Aorta (tissue), 5 donors: ENCODE results near the gene BCL2L12. TPM values are rescaled to one million over a fixed set of nuclear protein-coding genes. Genes with fewer than 3 reads are reported as not detected.

ENCODE experiments used
- ATAC-seq: fragments of 200-7000 bp; cut with Tn5 transposase; one replicate; pipeline ENCODE4 v1.9.1; 2022; ENCODE audit warnings: moderate library complexity; ENCODE audit not compliant: low FRiP score
- DNase-seq, 2 donors: peaks; one replicate each; pipeline ENCODE4 v3.0.0-alpha.2; 2020
- H3K27ac ChIP-seq, 2 donors: one replicate each; pipeline ENCODE4 v1.5.1; 2013; ENCODE audit warnings: low read length in 2 of 2, mild to moderate bottlenecking in 2 of 2, moderate library complexity in 2 of 2, control low read depth in 1 of 2, inconsistent platforms in 1 of 2, low read depth in 1 of 2
- H3K27me3 ChIP-seq, 2 donors: one replicate each; pipeline ENCODE4 v1.6.1; 2013; ENCODE audit warnings: control low read depth in 1 of 2, low read length in 1 of 2, mild to moderate bottlenecking in 1 of 2, moderate library complexity in 1 of 2; ENCODE audit not compliant: insufficient read depth in 2 of 2, control insufficient read depth in 1 of 2
- H3K36me3 ChIP-seq, 2 donors: one replicate each; pipeline ENCODE4 v1.6.1; 2013; ENCODE audit warnings: control low read depth in 1 of 2, low read length in 1 of 2, mild to moderate bottlenecking in 1 of 2; ENCODE audit not compliant: insufficient read depth in 2 of 2, control insufficient read depth in 1 of 2
- H3K4me1 ChIP-seq, 2 donors: one replicate each; pipeline ENCODE4 v1.6.1; 2013; ENCODE audit warnings: low read length in 2 of 2, control low read depth in 1 of 2, mild to moderate bottlenecking in 1 of 2, moderate library complexity in 1 of 2; ENCODE audit not compliant: insufficient read depth in 2 of 2, control insufficient read depth in 1 of 2
- H3K4me3 ChIP-seq, 2 donors: one replicate each; pipeline ENCODE4 v1.5.1; 2013; ENCODE audit warnings: low read length in 2 of 2, control low read depth in 1 of 2, mild to moderate bottlenecking in 1 of 2
- H3K9me3 ChIP-seq: one replicate; pipeline ENCODE4 v1.6.1; 2013; ENCODE audit warnings: mild to moderate bottlenecking, low read length; ENCODE audit not compliant: control insufficient read depth
- WGBS, 2 donors: extraction: QIAGEN DNeasy Blood & Tissue Kit; methylation state at CpG; one replicate each; pipeline ENCODE4 v1.1.7; 2013; 5-methylcytosine and 5-hydroxymethylcytosine counted together
- intact Hi-C, 2 donors: fragments of 100-400 bp; cut with DNase I; formaldehyde crosslinking; loops; one replicate each; pipeline versions ENCODE4 v1.14.2 to v1.15.0; 2022
- polyA plus RNA-seq, 2 donors: library from polyadenylated mRNA; stranded (reverse); fragments of 200-250 nt; gene quantifications; one replicate each; pipeline ENCODE4 v1.2.3, GENCODE V29; 2013
- total RNA-seq, 2 donors: library from RNA; stranded (reverse); fragmentation: NEBNext Ultra II Directional; extraction: Animal tissue kit (Norgen Biotek cat#: 25700); gene quantifications; one replicate each; pipeline ENCODE4 v1.2.1, GENCODE V29; 2021
- donor health status: healthy with polysubstance abuse.
- donor health status: Bipolar disorder and iron deficiency.
- donor health status: DM: no; HTN: no; CAD: no.
- donor health status: DM: no; HTN: no; CAD: no.
- donor health status: DM: yes; HTN: yes; CAD: no.

Gene BCL2L12
- total and polyA plus RNA-seq, 4 donors: 5.8 to 16.4 (median 12.0) TPM

DNA sequence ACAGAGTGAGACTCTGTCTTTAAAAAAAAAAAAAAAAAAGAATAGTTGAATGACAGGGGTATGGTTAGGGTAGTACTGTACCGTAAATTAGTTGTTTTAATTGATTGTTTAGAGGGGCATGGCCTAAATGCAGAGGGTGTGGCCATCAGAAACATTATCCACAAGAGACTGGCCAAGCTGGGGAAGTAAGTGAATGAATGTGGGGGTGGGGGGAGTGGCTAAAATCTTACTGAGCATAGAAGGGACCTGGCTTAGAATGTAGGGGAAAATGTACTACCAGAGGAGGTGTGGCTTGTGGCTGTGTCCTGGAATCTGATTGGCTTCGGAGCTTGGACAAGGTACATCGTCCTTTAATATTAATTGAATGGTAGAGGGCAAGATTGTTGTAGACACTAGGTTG lies 3.8 kb downstream of the BCL2L12 start:
- no peaks in the 10 kb centered on the region for H3K9me3 ChIP-seq
- intact Hi-C loops: loop anchor here in 1 of 2 donors (5.0 kb wide), 2 partner anchors 77 to 157 kb away; partner anchors contain the start of genes FCGRT and PRR12
- H3K4me3 ChIP-seq: no peak overlapping the region
- no peaks in the 10 kb centered on the region for H3K4me1 ChIP-seq
- H3K27ac ChIP-seq: no peak overlapping the region
- H3K27me3 ChIP-seq: no peaks in the 10 kb centered on the region
- WGBS, 2 donors: 87 to 89% methylated on average over 3 of the region's 3 CpGs
- no peak for ATAC-seq
- DNase-seq: no peak
- no peaks in the 10 kb centered on the region for H3K36me3 ChIP-seq

DNA sequence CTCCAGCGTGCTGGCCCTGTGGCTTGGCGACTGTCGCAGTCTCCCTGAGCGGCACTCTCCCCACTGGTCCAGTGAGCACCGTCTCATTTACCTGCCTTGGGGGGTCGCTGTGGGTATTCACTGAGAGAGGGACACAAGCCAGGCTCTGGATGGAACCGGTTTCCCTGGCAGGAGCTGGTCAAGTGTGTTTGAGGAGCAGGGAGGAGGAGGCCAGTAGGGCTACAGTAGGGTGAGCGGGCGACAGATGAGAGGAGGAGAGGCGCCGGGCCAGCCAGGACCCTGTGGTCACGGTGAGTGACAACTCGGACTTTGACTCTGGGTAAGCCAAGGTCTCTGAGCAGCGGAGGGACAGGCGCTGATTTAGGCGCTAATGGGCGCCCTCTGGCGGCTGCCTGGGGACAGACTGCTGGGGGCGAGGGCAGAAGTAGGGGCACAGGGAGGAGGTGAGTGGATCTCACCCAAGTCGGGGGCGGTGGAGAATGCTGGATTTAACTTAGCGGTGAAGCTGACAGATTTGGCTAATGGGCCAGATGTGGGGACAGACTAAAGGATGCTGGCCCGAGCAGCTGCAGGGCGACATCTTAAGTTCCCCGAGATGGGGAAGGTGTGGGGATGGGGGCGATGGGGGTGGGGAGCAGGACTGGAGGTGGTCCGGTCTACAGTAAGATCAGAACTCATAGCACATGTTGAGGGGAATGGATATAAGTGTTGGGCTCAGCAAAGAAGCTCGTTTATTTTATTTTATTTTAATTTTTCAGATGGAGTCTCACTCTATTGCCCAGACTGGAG lies 6.6 kb downstream of the BCL2L12 start:
- 22 to 25% methylated on average over 27 to 28 of the region's 28 CpGs for WGBS, 2 donors
- Histone ChIP-seq H3K9me3 (no peaks in the 10 kb centered on the region), H3K36me3 (no peaks in the 10 kb centered on the region), H3K4me3 (no peak overlapping the region), H3K27me3 (no peaks in the 10 kb centered on the region), H3K27ac (no peak overlapping the region), H3K4me1 (no peaks in the 10 kb centered on the region)
- DNase-seq (peak; percentile 83 to 94), ATAC-seq (no peak)
- intact Hi-C loops: loop anchor here in 1 of 2 donors (10.0 kb wide), 1 partner anchor 178 kb away; the partner anchor contains the start of gene RPS11

DNA sequence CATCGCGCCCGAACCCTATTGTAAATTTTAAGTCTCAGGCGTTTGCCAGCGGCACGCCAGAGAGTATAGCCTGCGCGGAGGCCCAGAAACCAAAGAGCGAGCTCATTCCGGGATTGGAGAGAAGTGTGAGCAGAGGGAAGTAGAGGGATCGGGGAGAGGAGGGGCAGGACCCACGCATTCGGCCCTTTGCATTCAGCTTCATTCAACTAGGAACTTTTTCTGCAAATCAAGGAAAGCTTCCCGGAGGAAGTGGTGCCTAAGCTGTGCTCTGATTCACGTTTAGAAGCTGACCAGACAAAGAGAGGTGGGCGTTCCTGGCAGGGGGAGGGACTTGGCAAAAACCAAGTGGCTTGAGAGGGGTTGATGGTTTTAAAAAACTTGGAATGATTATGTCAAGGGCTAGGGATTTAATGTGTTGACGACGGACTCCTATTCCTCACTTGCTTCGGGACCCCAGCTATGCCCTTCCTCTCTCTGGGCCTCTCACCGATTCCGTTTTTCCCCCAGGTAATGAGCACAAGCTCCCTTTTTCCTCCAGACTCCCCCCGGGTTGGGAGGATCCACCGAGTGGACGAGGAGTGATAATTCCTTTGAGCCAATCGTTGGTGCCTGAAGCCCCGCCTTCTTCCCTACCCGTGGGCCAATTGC lies 10.5 kb downstream of the BCL2L12 start:
- H3K36me3 ChIP-seq: no peaks in the 10 kb centered on the region
- H3K4me1 ChIP-seq: no peaks in the 10 kb centered on the region
- peak; percentile 91 to 93 for DNase-seq
- 0 to 1% methylated on average over 27 of the region's 27 CpGs for WGBS, 2 donors
- H3K27ac ChIP-seq: peak overlapping the region in 1 of 2 donors; percentile 72
- H3K4me3 ChIP-seq: no peak overlapping the region
- no peaks in the 10 kb centered on the region for H3K9me3 ChIP-seq
- H3K27me3 ChIP-seq: no peaks in the 10 kb centered on the region
- intact Hi-C loops: loop anchor here in 1 of 2 donors (10.0 kb wide), 1 partner anchor 181 kb away; the partner anchor contains the start of gene RPS11
- peak; percentile 75 for ATAC-seq

DNA sequence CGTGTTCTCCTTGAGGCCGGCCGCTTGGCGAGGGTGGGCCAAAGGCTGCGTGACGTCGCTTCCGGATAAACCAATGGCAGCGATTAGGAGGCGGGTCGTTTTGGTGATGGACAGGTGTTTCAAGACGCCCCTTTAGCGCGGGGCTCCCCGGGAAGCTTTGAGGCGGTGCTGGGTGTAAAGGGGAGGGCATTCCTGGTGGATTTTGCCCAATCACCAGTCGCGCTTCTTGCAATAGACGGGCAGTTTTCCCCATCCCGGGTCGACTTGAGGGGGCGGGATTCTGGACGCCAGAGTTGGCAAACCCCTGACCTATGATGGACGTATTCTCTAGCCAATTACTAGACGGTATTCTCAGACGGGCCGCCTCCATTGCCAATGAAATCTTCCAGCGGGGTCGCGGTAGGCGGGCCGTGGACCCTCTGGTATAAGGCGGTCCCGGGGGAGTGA lies 11.1 kb downstream of the BCL2L12 start:
- peaks cover 0 to 1% of the 10 kb centered on the region in 2 donors for H3K36me3 ChIP-seq
- H3K4me3 ChIP-seq: peak overlapping the region; percentile 48 to 69
- DNase-seq: peak; percentile 99 to 100
- H3K27ac ChIP-seq: peak overlapping the region in 1 of 2 donors; percentile 60
- 0% methylated on average over 34 of the region's 34 CpGs for WGBS, 2 donors
- no peaks in the 10 kb centered on the region for H3K4me1 ChIP-seq
- no peaks in the 10 kb centered on the region for H3K27me3 ChIP-seq
- intact Hi-C loops: loop anchor here in 1 of 2 donors (10.0 kb wide), 1 partner anchor 182 kb away; the partner anchor contains the start of gene RPS11
- no peaks in the 10 kb centered on the region for H3K9me3 ChIP-seq
- peak; percentile 93 for ATAC-seq

DNA sequence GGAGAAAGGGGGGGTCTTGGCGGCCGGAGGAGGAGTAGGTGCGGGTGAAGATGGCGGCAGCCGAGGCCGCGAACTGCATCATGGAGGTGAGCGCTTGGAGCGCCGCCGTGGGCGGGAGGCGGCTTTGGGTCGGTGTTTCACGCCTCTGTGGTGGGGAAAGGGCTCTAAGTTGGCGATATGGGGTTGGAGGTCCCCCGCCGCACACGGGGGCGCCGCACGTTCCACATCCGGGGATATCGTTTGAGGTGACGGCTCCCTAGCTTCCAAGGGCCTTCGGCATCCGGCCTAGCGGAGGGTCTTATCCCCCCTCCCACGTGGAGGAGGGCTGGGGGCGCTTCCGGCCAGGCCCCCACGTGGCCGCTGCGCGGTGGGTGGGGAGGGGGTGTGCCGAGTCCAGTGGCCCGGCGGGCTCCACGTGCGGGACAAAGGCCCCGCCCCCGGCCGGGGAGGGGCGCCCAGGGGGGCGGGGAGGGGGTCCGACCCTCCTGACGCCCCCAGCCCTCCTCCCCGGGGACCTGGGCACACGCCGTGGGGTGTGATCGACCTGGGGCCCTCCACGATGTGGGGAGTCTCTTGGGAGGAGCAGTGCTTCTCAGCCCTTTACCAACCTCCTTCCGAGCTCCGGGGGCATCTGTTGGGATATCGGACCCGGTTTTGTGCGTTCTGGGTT lies 11.6 kb downstream of the BCL2L12 start, which contains the start of gene PRMT1:
Gene PRMT1, plus strand, starts transcription at position 41 of the 670 bp plus-strand sequence. Its CDS starts 10 bp downstream, at position 51.
- peak within 1 kb of the TSS; percentile 48 to 69 for H3K4me3 ChIP-seq
- DNase-seq (peak in 1 of 2 donors; percentile 85), ATAC-seq (peak; percentile 27)
- no peaks in the 10 kb centered on the region for H3K4me1 ChIP-seq
- intact Hi-C loops: loop anchor here in 1 of 2 donors (10.0 kb wide), 1 partner anchor 183 kb away; the partner anchor contains the start of gene RPS11
- peak within 1 kb of the TSS in 1 of 2 donors; percentile 72 for H3K27ac ChIP-seq
- H3K27me3 ChIP-seq: no peaks in the 10 kb centered on the region
- WGBS, 2 donors: 0% methylated on average over 45 to 57 of the region's 57 CpGs
- H3K9me3 ChIP-seq: no peaks in the 10 kb centered on the region
- H3K36me3 ChIP-seq: peaks cover 0 to 2% of the 10 kb centered on the region in 2 donors

DNA sequence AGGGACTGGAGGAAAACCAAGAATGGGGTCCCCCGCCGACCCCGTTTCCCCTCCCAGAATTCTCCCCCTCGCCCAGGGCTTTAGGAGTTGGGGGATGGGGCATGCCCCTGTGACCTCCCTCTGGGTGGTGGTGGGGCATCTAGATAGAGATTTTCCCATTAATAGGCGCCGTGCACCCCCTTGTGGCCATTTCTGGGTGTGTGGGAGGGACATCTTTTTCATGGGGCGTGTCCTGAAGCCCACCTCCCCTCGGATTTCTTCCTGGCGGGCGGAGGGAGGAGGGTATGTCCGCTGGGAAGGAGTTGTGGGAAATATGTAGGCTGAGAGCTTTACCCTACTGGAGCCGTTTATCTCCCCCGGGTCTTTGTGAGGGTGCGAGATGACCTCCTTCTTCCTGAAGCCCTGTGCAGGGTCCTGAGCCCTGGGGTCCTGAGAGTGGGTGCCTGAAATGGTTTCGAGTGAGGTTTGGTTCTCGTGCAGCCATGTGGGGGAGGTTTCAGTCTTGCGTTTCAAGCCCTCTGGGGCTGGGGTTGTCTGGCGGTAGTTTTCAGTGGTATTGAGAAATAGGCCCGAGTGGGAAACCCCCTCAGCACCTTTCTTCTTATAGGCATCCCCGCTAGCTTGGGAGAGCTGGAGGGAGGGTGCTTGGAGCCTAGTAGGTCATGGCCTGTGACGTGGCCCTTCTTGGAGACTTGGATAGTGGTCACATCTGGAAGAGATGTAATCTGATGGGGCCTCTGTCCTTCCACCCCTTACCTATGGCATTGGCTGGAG lies 12.4 kb downstream of the BCL2L12 start:
- H3K36me3 ChIP-seq: peaks cover 0 to 2% of the 10 kb centered on the region in 2 donors
- ATAC-seq: no peak
- WGBS, 2 donors: 4 to 7% methylated on average over 21 of the region's 21 CpGs
- peak overlapping the region in 1 of 2 donors; percentile 11 for H3K27ac ChIP-seq
- no peaks in the 10 kb centered on the region for H3K27me3 ChIP-seq
- peak overlapping the region; percentile 48 to 69 for H3K4me3 ChIP-seq
- peak; percentile 80 to 91 for DNase-seq
- H3K9me3 ChIP-seq: no peaks in the 10 kb centered on the region
- no peaks in the 10 kb centered on the region for H3K4me1 ChIP-seq
- intact Hi-C loops: loop anchor here in 1 of 2 donors (10.0 kb wide), 1 partner anchor 183 kb away; the partner anchor contains the start of gene RPS11

DNA sequence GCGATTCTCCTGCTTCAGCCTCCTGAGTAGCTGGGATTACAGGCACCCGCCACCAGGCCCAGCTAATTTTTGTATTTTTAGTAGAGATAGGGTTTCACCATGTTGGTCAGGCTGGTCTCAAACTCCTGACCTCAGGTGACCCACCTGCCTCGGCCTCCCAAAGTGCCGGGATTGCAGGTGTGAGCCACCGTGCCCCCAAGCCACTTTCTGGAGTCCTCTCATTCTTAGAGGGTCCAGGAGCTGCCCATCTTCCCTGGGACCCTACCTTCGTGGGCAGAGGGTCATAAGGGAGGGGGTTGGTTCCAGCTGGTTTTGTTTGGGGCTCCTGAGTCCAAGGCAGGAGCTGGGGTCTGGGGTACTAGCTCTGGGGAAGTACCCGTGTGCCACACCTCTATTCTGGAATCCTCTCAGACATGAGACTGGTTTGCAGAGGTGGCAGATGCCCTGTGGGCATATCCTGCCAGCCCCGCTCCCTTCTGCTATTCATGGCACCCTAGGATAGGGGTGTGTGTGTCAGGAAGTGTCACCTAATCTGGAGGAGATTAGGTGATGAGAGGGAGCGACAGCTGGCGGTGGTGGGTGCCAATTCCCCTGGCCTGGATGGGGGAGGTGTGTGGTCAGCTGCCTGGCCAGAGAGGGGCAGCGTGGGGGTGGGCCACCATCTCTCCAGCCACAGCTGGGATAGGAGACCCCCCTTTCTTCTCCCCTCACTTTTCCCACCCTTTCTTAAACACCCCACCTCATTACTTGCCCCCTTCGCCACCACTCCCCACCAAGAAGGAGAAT lies 13.4 kb downstream of the BCL2L12 start:
- intact Hi-C loops: loop anchor here in 1 of 2 donors (10.0 kb wide), 1 partner anchor 184 kb away; the partner anchor contains the start of gene RPS11
- H3K36me3 ChIP-seq: peaks cover 0 to 2% of the 10 kb centered on the region in 2 donors
- H3K27ac ChIP-seq: no peak overlapping the region
- H3K4me1 ChIP-seq: no peaks in the 10 kb centered on the region
- H3K27me3 ChIP-seq: no peaks in the 10 kb centered on the region
- DNase-seq (no peak), ATAC-seq (no peak)
- 63 to 66% methylated on average over 12 of the region's 12 CpGs for WGBS, 2 donors
- no peak overlapping the region for H3K4me3 ChIP-seq
- H3K9me3 ChIP-seq: no peaks in the 10 kb centered on the region
